Stimulated activated CD8-positive, alpha-beta memory T cell treated with anti-CD3 and anti-CD28 coated beads, Interleukin-15, amount 100 ng/mL, for 48 hours (primary cell): ENCODE results near the gene YLPM1.

Experiments used
- DNase-seq, 2 donors: peaks; one replicate each; pipeline ENCODE4 v3.0.0-alpha.2; 2020; ENCODE audit warnings: low read depth in 2 of 2

YLPM1 gene

DNA sequence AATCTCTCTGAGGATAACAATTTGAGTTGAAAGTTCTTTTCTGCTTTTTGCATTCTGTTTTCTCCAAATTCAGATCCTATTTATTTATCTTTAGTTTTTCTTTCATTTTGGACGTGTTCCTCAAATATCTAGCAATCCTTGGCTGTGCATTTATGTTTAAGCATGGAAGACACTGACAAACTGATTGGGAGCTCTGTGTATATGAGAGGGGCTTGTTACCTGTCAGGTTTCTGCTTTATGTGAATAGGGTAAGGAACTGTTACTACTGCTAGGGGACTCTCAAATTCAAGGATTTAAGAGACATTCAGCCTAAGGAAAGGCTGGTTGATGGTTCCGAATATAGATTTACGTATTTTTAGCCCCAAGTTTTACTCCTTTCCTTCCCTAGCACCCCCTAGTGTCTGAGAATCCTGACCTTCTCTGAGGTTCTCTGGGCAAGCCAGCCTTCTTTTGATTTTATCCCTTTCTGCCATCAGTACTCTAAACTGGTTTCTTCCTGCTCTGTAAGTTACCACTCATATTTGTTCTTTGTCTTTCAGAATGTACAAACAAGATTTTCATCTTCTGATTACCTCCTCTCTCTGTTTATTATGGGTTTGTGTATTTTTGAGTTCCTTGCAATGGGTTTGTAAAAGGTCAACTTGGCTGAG lies 30.5 kb downstream of the YLPM1 start:
- no peak for DNase-seq

- no peak for DNase-seq
Measured at GRCh38 chr14:74794947-74795346, 31.8 kb downstream of the YLPM1 start.

DNA sequence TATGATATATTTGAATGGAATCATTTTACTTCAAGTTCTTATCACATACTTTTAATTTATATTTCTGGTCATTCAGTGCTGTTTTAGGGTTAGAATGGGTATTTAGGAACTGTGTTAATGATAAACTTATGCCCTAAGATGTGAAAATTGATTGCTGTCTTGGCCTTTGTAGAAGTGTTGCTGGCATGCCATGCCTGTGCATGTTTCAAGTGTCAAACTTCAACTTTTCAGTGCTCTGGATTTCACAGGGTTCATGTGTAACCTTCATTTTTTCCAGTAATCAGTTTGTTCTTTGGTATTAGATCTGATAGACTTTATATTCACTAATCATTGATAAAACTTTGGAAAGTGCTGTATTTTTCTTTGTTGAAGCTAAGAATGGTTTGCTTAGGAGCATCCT lies 36.6 kb downstream of the YLPM1 start:
- no peak for DNase-seq

GRCh38 chr14:74800780-74801179 lies 37.7 kb downstream of the YLPM1 start:
- no peak for DNase-seq

GRCh38 chr14:74801396-74801795 lies 38.3 kb downstream of the YLPM1 start:
- DNase-seq: no peak

DNA sequence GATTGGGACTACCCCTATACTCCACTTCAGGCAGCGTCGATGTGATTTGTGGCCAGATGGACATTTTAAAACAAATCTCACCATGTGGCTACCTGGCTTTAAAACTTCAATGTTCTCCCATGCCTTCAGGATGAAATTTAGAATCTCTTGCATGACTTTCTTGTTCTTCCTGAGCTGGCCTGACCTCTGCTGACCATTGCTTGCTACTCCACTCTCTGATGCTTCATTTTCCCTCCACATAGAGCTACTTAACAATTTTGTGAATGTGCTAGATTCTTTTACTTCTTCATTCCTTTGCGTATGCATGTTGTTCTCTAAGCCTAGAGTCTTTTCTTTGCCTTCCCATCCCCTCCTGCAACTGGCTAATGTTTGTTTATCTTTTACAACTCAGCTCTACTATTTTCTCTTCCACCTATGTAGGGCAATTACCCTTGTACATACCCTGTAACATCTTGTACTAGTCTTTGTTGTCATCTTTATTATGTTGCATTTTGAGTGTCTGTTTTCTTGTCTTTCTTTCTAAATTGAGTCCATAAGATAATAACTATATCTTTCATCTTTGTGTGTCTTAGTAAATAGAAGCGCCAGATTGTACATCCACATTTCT lies 41.2 kb downstream of the YLPM1 start:
- no peak for DNase-seq

GRCh38 chr14:74807853-74808545 lies 44.9 kb downstream of the YLPM1 start:
- DNase-seq: no peak

DNA sequence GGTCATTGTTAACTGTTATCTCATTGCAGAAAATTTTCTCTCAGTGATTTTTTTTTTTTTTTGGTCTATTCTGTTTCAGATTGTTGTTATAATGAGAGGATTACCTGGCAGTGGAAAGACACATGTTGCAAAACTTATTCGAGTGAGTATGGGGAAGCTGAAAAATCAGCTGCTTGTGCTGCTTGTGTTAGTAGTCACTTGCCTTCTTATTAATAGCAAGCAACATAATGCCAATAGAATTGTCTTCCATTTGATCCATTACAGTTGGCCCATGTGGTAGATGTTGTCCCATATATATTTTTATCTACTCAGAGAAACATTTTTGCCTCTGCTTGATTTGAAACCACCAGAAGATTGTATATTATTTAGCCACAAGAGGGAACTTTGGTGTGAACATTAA lies 53.0 kb downstream of the YLPM1 start:
- no peak for DNase-seq

- DNase-seq: no peak
Measured at GRCh38 chr14:74820288-74820687, 57.2 kb downstream of the YLPM1 start.

GRCh38 chr14:74821267-74821915 lies 58.3 kb downstream of the YLPM1 start:
- no peak for DNase-seq

- no peak for DNase-seq
Measured at GRCh38 chr14:74824997-74825396, 61.9 kb downstream of the YLPM1 start.

- DNase-seq: no peak
Measured at GRCh38 chr14:74826574-74826973, 63.5 kb downstream of the YLPM1 start.

GRCh38 chr14:74829251-74829650 lies 66.1 kb downstream of the YLPM1 start:
- DNase-seq: no peak

- DNase-seq: no peak
Measured at GRCh38 chr14:74832849-74833248, 69.7 kb downstream of the YLPM1 start.

DNA sequence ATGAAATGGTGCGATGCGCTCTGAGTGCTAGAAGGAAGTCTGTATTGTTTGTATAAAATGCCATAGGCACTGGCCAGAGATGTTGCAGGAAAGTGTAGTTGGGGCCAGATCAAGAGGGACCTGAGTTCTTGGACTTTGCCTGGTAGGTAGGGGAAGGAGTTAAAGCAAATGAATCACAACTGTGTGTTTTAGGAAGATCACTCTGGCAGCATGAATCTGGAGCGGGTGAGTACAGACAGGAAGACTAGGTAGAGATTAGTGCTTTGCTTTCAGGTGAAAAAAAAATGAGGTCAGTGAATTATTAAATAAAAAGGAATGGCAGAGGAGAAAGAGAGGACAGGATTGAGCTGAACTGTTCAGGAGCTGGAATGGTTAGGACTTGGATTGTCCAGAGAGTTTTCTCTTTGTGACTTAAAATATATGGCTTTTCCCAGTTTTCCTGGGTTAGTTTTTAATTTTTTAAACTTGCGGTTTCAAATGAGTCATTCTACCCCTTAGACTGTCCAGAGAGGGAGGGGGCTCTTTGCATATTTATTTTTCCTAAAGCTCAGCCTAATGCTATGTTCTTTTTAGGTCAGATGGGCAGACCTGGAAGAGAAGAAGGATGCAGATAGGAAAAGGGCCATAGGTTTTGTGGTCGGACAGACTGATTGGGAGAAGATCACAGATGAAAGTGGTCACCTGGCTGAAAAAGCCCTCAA lies 71.7 kb downstream of the YLPM1 start:
- DNase-seq: no peak

- DNase-seq: no peak
Measured at GRCh38 chr14:74835645-74836250, 72.6 kb downstream of the YLPM1 start.

DNA sequence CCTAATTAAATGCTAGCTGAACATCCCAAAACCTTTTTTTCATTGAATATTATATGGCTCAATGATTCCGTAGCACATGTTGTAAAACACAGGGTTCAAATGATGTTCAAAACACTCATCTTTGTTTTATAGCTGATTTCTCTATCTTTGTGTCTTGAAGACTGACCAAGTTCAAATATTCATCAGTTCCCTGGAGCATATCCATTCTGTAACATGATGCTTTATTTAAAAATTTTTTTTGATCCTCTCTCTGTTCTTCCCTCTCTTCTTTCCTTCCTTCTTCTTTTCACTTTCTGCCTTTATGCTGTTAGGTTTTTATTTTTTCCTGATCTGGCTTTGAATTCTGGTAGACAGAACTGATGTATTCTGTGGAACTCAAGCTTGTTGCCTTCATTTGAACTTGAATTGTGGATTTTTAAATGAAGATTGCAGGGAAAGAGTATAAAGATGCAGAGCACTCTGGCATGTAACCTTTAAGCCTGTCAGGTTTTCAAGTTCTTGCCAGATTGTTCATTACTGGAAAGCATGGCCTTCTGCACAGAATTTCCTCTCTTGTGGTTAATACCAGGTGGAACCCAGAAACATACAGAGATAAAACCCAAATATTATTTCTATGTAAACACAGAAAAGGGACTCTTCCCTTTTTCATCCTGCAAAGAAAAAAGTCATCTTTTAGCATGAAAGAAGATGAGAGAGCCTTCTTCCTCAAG lies 73.3 kb downstream of the YLPM1 start:
- no peak for DNase-seq

DNA sequence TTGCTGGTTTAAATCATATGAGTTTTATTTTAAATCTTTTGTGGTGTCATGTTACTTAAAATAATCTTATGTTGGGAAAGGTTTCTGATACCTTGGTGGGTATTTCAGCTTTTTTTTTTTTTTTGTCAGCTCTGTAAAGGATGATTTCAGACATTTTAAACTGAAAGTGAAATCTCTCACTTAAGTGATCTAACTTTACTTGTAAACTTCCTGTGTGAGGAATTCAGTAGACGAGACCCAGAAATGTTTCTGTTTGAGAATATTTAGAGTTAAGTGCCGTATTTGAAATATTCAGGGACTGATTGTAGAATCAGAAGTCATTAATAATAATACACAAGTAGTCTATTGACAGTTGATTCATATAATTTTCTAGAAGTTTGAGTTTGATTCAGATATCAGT lies 75.0 kb downstream of the YLPM1 start:
- no peak for DNase-seq

DNA sequence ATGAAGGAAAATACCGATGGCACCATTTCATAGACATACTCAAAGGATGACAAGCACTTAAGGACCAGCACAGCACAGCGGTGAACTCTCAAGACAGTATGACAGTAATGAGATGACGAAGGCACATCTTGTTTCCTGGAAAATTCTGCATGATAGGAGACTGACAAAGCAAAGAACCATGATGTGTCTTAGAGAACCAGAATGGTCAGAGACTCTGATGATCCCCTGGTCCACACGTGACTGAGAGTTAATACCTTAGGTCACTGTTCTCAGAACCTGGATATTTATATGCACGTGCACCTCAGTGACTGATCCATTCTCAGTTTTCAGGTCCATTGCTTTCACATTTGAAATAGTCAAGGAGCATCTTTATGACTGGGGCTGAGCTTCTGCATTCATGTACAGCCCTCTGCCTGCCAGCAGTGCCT lies 77.5 kb downstream of the YLPM1 start:
- no peak for DNase-seq

DNA sequence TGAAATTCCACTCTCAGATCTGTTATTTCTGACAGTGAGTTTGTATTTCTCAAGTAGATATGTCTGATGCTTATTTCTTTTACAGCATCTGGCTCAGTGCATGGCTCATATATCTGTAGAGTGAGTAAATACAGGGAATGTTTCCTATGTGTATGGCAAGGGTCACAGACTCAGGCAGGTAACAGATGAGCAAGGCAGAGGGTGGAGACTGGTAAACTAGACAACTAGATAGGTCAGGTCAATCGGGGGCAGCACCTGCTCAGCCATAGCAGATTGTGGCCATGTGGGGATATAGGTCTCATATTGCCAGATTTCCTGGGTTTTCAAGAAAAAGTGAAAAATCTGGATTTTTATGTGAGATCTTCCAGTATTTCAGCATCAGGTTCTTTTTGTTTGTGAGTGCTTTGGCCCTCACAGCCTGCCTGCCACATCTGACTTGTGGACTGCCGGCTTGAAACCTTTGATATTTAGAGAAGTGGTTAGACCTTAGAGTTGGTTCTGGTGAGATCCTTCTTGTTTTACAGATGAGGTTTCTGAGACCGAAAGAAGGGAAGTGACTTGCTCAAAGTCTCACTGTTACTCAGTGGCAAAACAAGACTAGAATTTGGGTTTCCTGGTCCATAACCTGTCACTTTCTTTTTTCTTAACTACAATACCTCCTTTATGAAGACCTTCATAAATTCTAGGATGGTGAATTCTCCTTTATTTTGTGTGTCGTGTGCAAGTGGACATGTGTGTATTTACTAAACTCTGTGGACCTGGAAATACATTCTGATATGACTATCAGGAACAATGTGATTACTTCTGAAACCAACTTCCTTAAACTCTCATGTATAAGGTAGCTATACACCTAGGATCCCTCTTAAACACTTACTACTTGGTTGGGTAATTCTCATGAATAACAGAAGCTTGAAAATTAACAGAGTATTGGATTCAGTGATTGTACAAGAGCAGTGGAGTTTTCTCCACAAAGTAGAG lies 78.4 kb downstream of the YLPM1 start:
- DNase-seq: no peak
